ENCODE measurements around the gene ZNF3.
A peak's percentile ranks its signal among the peaks of the same experiment; 100 is the strongest.

ZNF3 gene

DNA sequence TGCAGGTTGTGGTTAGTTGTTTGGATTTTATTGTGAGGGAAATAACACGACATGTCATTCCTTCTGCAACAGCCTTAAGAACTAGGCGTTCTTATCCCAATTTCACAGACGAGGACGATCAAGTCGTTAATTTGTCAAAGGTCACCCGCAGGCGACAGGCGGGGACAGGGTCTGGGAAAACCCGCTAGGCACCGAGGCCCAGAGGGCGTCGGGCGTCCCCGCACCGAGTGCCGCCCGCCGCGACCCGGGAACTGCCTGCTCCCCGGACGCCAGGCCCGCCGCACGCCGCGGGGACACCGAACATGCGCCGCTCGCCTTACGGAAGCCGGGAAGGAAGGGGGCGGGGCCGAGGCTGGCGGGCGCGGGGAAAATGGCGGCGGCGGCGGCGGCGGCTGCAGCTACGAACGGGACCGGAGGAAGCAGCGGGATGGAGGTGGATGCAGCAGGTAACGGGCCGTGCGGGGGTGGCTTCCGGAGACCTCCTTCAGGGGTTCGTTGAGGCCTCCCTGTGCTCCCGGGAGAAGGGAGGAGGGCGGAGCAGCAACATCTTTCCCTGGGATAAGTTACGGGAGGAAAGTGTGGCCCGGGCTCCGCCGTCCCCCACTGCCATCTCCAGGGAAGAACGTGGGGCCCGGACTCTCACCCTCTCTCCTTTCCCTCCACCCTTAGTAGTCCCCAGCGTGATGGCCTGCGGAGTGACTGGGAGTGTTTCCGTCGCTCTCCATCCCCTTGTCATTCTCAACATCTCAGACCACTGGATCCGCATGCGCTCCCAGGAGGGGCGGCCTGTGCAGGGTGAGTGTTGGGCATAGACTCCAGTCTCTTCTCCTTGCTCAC lies 7.3 kb upstream of the ZNF3 start, which contains the start of gene COPS6:
Gene COPS6 (plus strand): TSS at position 349 of the 837 bp plus-strand sequence. CDS start 22 bp downstream, at position 371.
- DNase-seq (ENCODE audit: low read depth in 1 of 2, low spot score in 1 of 2) = peak; percentile 76 to 87

DNA sequence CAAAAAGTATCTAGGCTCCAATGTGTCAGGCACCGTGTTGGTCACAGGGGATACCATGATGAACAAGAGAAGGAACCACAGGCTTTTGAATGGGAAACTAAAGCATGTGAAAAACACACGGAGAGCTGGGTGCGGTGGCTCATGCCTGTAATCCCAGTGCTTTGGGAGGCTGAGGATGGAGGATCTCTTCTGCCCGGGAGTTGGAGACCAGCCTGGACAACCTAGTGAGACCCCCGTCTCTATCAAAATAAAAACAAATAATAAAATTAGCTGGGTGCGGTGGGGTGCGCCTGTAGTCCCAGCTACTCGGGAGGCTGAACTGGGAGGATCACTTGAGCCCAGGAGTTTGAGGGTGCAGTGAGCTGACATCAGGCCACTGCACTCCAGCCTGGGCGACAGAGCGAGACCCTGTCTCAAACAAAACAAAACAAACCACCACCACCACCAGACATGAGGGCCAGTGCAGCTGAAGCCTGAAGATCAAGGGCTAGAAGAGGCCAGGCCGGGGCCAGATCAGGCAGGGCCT lies 6.6 kb upstream of the ZNF3 start:
- DNase-seq (ENCODE audit: low read depth in 1 of 2, low spot score in 1 of 2) = no peak

DNA sequence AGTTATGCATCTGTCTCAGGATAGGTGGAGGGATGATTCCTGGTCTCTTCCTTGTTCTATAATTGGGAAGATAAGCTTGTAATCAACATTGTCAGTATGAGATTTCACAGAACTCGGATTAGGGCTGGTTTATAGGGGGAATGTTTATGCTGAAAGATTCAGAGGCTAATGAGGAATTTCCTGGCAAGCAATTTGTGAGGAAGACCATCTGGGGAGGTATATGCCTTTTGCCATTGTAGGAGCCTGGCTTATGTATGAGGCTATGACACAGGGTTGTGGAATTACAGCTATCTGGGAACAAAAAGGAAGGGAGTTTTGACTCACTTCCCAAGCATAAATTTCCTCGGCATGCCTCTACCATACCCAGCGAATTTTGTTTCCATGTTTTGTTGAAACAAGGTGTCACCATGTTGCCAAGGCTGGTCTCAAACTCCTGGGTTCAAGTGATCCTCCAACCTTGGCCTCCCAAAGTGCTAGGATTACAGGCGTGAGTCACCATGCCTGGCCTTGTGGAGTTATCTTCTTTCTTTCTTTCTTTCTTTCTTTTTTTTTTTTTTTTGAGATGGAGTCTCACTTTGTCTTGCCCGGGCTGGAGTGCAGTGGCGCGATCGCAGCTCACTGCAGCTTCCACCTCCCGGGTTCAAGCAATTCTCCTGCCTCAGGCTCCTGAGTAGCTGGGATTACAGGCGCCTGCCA lies 5.7 kb upstream of the ZNF3 start:
- DNase-seq (ENCODE audit: low read depth in 1 of 2, low spot score in 1 of 2) = no peak

GRCh38 chr7:100085515-100085914 lies 4.0 kb upstream of the ZNF3 start:
- no peak for DNase-seq (ENCODE audit: low read depth in 1 of 2, low spot score in 1 of 2)

DNA sequence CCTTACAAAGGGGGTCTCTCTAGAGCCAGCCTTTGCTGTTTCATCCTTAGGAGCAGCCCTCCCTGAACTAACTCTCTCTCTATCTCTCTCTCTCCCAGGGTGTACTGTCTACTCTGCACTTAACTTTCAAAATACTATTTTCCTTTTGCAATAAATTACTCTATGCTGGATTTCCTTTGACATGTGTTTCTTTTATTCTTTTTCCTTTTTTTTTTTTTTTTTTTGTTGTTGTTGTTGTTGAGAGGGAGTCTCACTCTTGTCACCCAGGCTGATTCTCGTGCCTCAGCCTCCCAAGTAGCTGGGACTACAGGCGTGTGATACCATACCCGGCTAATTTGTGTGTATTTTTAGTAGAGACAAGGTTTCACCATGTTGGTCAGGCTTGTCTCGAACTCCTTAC lies 1.5 kb upstream of the ZNF3 start:
- DNase-seq (ENCODE audit: low read depth in 1 of 2, low spot score in 1 of 2) = no peak

DNA sequence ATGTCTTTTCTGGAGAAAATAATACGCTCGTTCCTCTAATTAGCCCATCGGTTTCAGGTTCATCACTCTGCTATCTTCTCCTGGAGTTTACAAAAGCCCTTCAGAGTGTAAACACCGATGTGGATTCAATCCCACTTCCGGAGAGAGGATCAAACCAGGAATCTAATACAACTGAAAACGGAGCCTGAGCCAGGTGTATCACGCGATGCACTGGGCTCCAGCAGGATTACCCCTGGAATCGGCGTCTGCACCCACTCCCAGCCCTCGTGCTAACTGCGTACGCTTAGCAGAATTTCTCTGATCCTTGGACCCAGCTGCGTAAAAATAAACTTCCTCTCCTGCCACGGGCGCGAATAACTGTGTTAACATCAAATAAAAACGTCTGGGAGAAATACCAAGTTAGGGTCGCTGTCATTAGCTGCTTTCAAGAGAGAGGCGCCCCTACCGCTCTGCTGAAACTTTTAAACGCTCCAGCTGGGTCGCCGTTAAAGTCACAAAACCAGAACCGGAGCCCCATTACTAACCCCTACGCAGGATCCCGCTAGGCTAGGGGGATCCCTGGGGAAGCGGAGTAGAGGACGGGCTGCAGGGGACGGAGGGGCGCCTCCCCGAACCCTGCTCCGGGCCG lies 502 bp downstream of the ZNF3 start:
- DNase-seq (ENCODE audit: low read depth in 1 of 2, low spot score in 1 of 2) = peak in 1 of 2 donors; percentile 12

DNA sequence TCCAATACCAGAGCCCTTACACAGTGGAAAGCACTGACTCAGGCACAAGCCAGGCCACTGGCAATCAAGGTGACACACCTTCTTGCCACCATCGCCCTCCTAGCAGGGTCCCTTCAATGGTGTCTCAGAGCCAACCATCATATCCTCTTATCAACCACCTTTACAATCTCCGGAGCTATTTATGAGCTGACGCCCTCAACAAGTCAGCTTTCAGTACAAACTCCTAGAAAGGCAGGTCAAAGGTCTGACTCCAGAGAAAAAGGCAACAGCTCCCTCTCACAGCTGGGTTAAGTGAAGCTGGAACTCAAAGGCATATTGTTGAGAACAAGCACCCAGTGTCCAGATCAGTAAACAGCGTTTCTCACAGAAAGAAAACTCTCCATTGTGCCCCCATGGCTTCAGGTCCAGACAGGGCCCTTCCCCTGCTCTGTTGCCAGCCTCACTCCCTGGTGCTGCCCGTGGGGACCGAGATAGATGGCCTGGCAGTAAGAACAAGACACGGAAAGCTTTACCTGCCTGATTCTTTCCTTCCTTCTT lies 2.4 kb downstream of the ZNF3 start:
- no peak for DNase-seq (ENCODE audit: low read depth in 1 of 2, low spot score in 1 of 2)

GRCh38 chr7:100077205-100077604 lies 4.3 kb downstream of the ZNF3 start:
- DNase-seq (ENCODE audit: low read depth in 1 of 2, low spot score in 1 of 2) = no peak

DNA sequence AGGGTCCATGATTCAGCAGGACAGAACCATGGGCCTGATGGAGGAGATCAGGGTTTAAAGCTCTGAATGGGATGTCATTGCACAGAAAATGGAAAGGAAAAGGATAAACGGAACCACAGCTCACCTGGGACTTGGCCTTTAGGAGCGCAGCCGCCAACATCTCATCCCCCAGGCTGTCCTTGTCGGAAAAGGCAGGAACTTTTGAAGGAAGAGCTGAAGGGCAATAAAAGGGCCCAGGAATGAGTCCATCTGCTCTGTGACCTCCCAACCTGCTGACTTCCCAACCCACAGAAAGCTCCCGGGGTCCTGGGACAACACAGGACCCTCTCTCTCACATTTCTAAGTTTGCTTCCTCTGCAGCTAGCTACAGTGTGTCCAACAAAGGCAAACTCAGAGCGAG lies 6.1 kb downstream of the ZNF3 start:
- DNase-seq (ENCODE audit: low read depth in 1 of 2, low spot score in 1 of 2) = no peak

DNA sequence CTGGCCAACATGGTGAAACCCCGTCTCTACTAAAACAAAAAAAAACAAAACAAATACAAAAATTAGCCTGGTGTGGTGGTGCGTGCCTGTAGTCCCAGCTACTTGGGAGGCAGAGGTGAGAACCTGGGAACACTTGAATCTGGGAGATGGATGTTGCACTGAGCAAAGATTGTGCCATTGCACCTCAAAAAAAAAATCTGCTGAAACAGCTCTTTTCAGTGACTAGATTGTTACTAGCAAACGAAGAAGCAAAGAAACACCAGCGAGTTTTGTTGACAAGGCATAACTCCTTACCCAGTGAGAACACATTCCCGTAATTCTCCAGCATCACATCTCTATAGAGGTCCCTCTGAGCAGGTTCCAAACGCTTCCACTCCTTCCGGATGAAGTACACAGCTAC lies 6.7 kb downstream of the ZNF3 start:
- DNase-seq (ENCODE audit: low read depth in 1 of 2, low spot score in 1 of 2) = no peak

GRCh38 chr7:100072462-100072861 lies 9.1 kb downstream of the ZNF3 start:
- no peak for DNase-seq (ENCODE audit: low read depth in 1 of 2, low spot score in 1 of 2)

DNA sequence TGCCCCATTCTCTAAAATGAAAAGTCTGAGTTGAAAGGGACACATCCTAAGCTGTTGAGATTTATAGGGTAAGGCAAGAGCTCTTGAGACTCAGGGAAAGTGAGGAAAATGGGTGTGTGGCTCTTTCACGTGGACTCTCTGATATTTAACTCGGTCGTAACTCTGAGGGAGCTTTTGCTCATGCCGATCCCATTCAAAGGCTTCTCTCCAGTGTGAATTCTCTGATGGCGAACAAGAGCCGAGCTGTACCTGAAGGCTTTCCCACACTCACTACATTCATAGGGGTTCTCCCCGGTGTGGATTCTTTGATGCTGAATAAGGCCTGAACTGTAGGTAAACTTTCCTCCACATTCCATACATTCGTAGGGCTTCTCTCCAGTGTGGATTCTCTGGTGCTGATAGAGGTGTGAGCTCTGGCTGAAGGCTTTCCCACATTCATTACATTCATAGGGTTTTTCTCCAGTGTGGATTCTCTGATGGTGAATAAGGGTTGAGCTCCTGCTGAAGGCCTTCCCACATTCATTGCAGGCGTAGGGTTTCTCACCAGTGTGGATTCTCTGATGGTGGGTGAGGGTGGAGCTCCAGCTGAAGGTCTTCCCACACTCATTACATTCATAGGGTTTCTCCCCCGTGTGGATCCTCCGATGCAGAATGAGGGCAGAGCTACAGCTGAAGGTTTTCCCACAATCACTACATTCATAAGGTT lies 10.4 kb downstream of the ZNF3 start:
- DNase-seq (ENCODE audit: low read depth in 1 of 2, low spot score in 1 of 2) = no peak

DNA sequence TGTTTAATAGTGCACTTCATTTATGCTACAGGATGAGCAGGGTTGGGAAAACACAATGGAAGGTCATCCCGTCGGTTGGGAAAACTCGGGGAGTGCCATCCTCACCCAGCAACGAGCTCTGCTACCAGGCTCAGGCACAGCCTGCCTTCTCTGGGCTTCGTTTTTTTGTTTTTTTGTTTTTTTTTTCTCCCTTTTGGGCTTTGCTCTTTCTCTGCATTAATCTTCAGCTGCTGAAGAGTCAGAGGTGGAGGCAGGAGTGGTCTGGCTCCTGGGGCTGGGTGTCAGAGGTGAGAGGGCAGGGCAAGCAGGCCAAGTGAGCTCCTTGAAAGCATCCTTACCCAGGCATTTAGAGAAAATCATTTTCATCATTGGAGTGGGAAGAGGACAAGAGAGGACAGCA lies 11.5 kb downstream of the ZNF3 start:
- DNase-seq (ENCODE audit: low read depth in 1 of 2, low spot score in 1 of 2) = no peak

GRCh38 chr7:100066953-100067352 lies 14.6 kb downstream of the ZNF3 start:
- DNase-seq (ENCODE audit: low read depth in 1 of 2, low spot score in 1 of 2) = no peak

GRCh38 chr7:100065452-100066186 lies 15.9 kb downstream of the ZNF3 start:
- DNase-seq (ENCODE audit: low read depth in 1 of 2, low spot score in 1 of 2) = no peak

- DNase-seq (ENCODE audit: low read depth in 1 of 2, low spot score in 1 of 2) = no peak
These were observed 17.4 kb downstream of the ZNF3 start for GRCh38 chr7:100064162-100064561.

DNA sequence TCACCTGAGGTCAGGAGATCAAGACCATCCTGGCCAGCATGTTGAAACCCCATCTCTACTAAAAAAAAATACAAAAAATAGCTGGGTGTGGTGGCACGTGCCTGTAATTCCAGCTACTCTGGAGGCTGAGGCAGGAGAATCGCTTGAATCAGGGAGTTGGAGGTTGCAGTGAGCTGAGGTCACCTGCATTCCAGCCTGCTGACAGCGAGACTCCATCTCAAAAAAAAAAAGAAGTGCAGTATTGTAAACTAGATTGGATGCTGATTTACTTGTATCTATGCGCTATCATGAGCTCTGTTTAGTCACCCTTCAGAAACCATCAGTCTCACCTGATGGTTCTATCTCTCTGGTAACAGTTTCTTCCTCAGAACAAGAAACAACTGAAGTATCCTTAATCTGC lies 18.1 kb downstream of the ZNF3 start:
- DNase-seq (ENCODE audit: low read depth in 1 of 2, low spot score in 1 of 2) = no peak

- DNase-seq (ENCODE audit: low read depth in 1 of 2, low spot score in 1 of 2) = no peak
These were observed 19.9 kb downstream of the ZNF3 start for GRCh38 chr7:100061518-100062193.

GRCh38 chr7:100059251-100059739 lies 22.2 kb downstream of the ZNF3 start:
- no peak for DNase-seq (ENCODE audit: low read depth in 1 of 2, low spot score in 1 of 2)
